ENCODE results near the gene RINT1.

RINT1 gene

DNA sequence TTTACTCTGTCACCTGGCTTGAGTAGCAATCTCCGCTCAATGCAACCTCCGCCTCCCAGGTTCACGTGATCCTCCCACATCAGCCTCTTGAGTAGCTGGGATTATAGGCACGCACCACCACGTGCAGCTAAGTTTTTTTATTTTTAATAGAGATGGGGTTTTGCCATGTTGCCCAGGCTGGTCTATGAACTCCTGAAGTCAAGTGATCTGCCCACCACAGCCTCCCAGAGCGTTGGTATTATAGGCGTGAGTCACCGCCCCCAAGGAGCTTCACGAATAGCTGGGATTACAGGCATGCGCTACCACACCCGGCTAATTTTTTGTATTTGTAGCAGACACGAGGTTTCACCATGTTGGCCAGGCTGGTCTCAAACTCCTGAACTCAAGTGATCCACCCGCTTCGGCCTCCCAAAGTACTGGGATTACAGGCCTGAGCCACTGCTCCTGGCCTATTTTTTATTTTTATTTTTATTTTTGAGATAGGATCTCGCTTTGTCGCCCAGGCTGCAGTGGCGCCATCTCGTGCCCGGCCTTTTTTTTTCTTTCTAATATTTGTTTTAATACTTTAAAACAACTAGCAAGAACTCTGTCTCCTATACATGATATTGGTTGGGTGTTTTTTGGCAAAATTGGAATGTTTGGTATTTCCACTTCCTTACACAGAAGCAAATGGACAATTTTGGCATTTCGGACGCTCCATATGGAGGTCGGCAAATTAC is 48.2 kb downstream of the RINT1 start:
- Histone ChIP-seq H3K4me3 (ENCODE audit: low read depth in 1 of 5, low read length in 5 of 5) (no peak overlapping the region), H3K9me3 (ENCODE audit: control insufficient read depth in 5 of 5, low read length in 5 of 5) (no peaks in the 10 kb centered on the region), H3K36me3 (ENCODE audit: control insufficient read depth in 5 of 5, insufficient read depth in 5 of 5, low read length in 5 of 5) (no peaks in the 10 kb centered on the region), H3K4me1 (ENCODE audit: control insufficient read depth in 5 of 5, insufficient read depth in 5 of 5, low read length in 5 of 5) (peaks cover 0 to 9% (median 7%) of the 10 kb centered on the region in 5 donors), H3K27me3 (ENCODE audit: control insufficient read depth in 5 of 5, insufficient read depth in 4 of 5, low read length in 5 of 5) (peaks cover 0 to 6% (median 2%) of the 10 kb centered on the region in 5 donors), H3K27ac (ENCODE audit: low read depth, low read length) (no peak overlapping the region), H3K9ac (ENCODE audit: low read length in 5 of 5) (no peak overlapping the region)

DNA sequence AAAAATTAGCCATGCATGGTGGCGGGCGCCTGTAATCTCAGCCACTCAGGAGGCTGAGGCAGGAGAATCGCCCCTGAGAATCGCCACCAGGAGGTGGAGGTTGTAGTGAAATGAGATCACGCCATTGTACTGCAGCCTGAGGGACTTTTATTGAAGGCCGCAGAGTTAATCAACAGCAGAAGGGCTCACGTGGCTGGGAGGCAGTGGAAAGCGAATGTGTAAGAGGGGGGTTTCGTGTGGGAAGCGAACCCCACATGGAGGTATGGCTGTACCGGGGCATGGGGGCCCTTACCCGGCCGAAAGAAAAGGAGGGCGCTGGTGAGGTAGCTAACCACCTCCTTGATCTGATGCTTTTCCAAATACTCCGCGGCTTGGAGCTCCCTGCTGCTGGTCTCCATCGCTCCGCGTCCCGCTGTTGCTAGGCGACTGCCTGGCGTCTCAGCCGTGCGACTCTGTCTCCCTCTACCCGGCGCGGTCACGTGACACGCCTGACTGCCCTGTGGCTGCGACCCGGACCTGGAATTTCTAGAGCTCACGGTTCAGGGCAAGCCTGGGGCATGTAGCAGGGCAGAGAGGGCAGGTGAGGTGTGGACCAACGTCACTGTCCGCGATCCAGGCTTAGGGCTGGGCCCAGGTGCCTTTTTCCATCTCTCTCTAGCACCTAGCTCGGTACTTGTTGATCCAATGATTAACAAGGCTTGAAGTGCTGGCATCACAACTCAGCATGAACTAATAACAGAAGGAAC is 49.2 kb downstream of the RINT1 start, which contains the start of gene EFCAB10:
TSS of gene EFCAB10 (minus strand) at position 428 of the 746 bp plus-strand sequence. CDS start at position 398, 30 bp downstream.
- Histone ChIP-seq H3K27me3 (ENCODE audit: control insufficient read depth in 5 of 5, insufficient read depth in 4 of 5, low read length in 5 of 5) (peaks cover 0 to 6% (median 2%) of the 10 kb centered on the region in 5 donors), H3K36me3 (ENCODE audit: control insufficient read depth in 5 of 5, insufficient read depth in 5 of 5, low read length in 5 of 5) (no peaks in the 10 kb centered on the region), H3K9ac (ENCODE audit: low read length in 5 of 5) (peak within 1 kb of the TSS in 1 of 5 donors; percentile 54), H3K9me3 (ENCODE audit: control insufficient read depth in 5 of 5, low read length in 5 of 5) (no peaks in the 10 kb centered on the region), H3K27ac (ENCODE audit: low read depth, low read length) (no peak within 1 kb of the TSS), H3K4me3 (ENCODE audit: low read depth in 1 of 5, low read length in 5 of 5) (peak within 1 kb of the TSS; percentile 46 to 62 (median 50)), H3K4me1 (ENCODE audit: control insufficient read depth in 5 of 5, insufficient read depth in 5 of 5, low read length in 5 of 5) (peaks cover 0 to 9% (median 7%) of the 10 kb centered on the region in 5 donors)

DNA sequence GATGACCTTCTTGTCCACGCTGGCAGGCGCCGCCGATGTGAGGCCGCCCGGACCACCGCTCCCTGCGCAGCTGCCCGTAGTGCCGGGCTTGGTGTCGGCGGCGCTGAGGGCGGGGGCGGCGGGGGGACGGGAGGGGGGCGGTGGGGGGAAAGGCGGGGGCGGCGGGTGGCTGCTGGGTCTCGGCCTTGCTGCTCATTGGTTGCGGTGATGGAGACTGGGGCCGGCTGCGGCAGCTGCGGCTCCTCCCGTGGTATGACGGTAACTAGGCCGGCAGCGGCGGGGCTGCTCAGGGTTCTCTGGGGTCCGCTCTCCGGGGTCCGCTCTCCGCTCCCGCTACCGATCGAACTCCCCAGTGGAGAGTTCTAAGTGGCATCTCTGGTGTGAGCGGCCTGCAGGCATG is 51.1 kb downstream of the RINT1 start:
- Histone ChIP-seq H3K27ac (ENCODE audit: low read depth, low read length) (no peak overlapping the region), H3K36me3 (ENCODE audit: control insufficient read depth in 5 of 5, insufficient read depth in 5 of 5, low read length in 5 of 5) (no peaks in the 10 kb centered on the region), H3K4me1 (ENCODE audit: control insufficient read depth in 5 of 5, insufficient read depth in 5 of 5, low read length in 5 of 5) (peaks cover 0 to 9% (median 7%) of the 10 kb centered on the region in 5 donors), H3K9ac (ENCODE audit: low read length in 5 of 5) (no peak overlapping the region), H3K27me3 (ENCODE audit: control insufficient read depth in 5 of 5, insufficient read depth in 4 of 5, low read length in 5 of 5) (peaks cover 0 to 6% (median 2%) of the 10 kb centered on the region in 5 donors), H3K4me3 (ENCODE audit: low read depth in 1 of 5, low read length in 5 of 5) (no peak overlapping the region), H3K9me3 (ENCODE audit: control insufficient read depth in 5 of 5, low read length in 5 of 5) (no peaks in the 10 kb centered on the region)

DNA sequence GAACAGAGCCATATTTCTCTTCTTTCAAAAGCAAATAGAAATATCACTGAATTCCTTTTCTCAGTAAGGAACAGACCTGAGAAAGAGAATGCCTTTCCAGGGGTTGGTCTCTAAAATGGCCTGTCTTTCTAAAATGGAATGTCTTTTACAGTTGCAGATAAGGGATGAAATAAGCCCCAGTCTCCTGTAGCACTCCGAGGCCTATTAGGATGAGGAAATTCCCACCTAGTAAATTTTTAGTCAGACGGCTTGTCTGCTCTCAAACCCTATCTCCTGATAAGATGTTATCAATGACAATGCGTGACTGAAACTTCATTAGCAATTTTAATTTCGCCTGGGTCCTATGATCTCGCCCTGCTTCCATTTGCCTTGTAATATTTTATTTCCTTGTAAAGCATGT is 52.2 kb downstream of the RINT1 start:
- no peak overlapping the region for H3K27ac ChIP-seq (ENCODE audit: low read depth, low read length)
- H3K9me3 ChIP-seq (ENCODE audit: control insufficient read depth in 5 of 5, low read length in 5 of 5): no peaks in the 10 kb centered on the region
- peaks cover 0 to 6% (median 2%) of the 10 kb centered on the region in 5 donors for H3K27me3 ChIP-seq (ENCODE audit: control insufficient read depth in 5 of 5, insufficient read depth in 4 of 5, low read length in 5 of 5)
- no peaks in the 10 kb centered on the region for H3K36me3 ChIP-seq (ENCODE audit: control insufficient read depth in 5 of 5, insufficient read depth in 5 of 5, low read length in 5 of 5)
- peaks cover 0 to 11% (median 7%) of the 10 kb centered on the region in 5 donors for H3K4me1 ChIP-seq (ENCODE audit: control insufficient read depth in 5 of 5, insufficient read depth in 5 of 5, low read length in 5 of 5)
- no peak overlapping the region for H3K4me3 ChIP-seq (ENCODE audit: low read depth in 1 of 5, low read length in 5 of 5)
- H3K9ac ChIP-seq (ENCODE audit: low read length in 5 of 5): no peak overlapping the region

DNA sequence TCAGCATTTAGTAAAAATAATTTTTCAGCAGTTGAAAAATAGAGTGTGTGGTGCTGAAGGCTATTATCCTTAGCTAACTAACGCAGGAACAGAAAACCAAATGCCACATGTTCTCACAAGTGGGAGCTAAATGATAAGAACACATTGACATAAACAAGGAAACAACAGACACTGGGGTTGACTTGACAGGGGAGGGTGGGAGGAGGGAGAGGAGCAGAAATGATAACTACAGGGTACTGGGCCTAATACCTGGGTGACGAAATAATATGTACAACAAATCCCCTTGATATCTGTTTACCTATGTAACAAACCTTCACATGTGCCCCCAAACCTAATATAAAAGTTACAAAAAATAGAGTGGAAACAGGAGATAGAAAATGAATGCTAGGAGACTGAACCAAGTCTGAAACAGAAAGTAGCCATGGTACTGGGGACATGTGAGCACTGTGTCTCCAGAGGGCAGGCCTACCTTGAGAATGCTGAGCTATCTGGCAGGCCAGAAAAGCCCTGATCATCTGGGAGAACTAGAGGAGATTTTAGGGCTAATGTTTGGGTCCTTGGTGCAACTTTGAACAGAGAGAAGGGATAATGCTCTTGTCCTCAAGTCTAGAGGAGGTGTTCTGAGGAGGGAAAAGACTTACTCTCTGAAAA is 54.0 kb downstream of the RINT1 start:
- Histone ChIP-seq H3K4me3 (ENCODE audit: low read depth in 1 of 5, low read length in 5 of 5) (no peak overlapping the region), H3K9me3 (ENCODE audit: control insufficient read depth in 5 of 5, low read length in 5 of 5) (no peaks in the 10 kb centered on the region), H3K9ac (ENCODE audit: low read length in 5 of 5) (no peak overlapping the region), H3K36me3 (ENCODE audit: control insufficient read depth in 5 of 5, insufficient read depth in 5 of 5, low read length in 5 of 5) (no peaks in the 10 kb centered on the region), H3K27ac (ENCODE audit: low read depth, low read length) (no peak overlapping the region), H3K4me1 (ENCODE audit: control insufficient read depth in 5 of 5, insufficient read depth in 5 of 5, low read length in 5 of 5) (peaks cover 0 to 15% (median 7%) of the 10 kb centered on the region in 5 donors), H3K27me3 (ENCODE audit: control insufficient read depth in 5 of 5, insufficient read depth in 4 of 5, low read length in 5 of 5) (peaks cover 0 to 6% (median 2%) of the 10 kb centered on the region in 5 donors)

DNA sequence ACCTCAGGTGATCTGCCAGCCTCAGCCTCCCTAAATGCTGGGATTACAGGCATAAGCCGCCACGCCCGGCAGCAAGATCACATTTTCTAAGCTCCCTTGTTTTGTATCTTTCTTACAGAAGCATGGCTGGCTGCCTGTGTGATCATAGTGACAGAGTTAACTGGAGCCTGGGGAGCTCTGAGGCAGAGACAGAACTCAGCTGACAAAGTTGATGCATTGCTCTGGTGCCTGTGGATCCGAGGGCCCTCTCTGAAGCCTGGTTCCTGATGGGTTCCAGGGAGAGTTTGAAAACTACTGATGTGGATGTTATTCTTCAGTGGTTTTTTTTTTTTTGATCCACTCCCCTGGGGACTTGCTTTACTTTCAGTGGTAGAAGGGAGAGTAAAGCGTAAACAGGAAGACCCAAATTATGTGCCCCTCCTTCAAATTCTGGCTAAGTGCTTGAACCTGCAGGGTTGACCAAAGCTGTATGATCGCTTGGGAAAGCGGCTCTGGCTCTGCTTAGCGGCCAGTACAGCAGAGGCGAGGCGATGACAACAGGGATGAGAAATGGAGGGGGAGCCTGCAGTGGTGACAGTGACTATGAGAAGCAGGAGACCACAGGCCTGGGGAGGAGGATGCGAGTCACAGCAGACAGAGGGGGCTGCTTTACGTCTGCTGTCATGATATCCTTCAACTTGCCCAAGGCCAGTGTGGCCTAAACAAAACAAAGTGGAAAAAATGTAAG is 56.1 kb downstream of the RINT1 start:
- Histone ChIP-seq H3K27me3 (ENCODE audit: control insufficient read depth in 5 of 5, insufficient read depth in 4 of 5, low read length in 5 of 5) (no peaks in the 10 kb centered on the region), H3K4me3 (ENCODE audit: low read depth in 1 of 5, low read length in 5 of 5) (no peak overlapping the region), H3K9ac (ENCODE audit: low read length in 5 of 5) (no peak overlapping the region), H3K36me3 (ENCODE audit: control insufficient read depth in 5 of 5, insufficient read depth in 5 of 5, low read length in 5 of 5) (no peaks in the 10 kb centered on the region), H3K9me3 (ENCODE audit: control insufficient read depth in 5 of 5, low read length in 5 of 5) (no peaks in the 10 kb centered on the region), H3K4me1 (ENCODE audit: control insufficient read depth in 5 of 5, insufficient read depth in 5 of 5, low read length in 5 of 5) (peaks cover 0 to 9% (median 0%) of the 10 kb centered on the region in 5 donors), H3K27ac (ENCODE audit: low read depth, low read length) (no peak overlapping the region)

DNA sequence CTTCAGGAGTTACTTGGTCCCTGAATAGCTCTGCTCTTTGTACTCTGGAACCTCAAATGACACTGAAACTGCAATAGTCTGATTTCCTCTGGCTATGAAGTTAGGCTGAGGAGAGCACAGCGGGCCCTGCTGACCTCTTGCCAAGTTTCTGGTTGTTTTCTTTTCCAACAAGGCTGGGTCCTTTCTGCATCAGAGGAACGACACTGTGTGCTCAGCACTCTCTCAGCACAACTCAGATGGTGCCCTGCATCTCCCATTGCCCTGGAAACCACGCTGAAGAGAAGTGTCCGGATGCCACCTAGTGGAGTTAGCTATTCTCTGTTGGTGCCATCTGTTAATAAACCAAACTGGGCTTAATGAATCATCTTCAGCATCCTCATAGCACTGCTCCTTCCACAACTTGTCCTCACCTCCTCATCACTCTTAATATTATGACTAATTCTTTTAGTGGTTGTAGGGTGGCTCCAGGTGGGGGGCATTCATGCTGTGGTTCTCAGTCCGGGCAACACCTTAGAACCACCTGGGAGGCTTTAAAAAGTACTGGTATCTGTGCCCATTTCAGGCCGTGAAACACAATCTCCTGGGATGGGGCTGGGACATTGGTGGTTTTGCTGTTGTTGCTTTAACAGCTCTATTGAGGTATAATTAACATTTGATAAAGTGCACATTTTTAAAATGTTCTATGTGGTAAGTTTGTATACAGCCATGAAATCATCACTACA is 57.5 kb downstream of the RINT1 start:
- no peak overlapping the region for H3K9ac ChIP-seq (ENCODE audit: low read length in 5 of 5)
- H3K9me3 ChIP-seq (ENCODE audit: control insufficient read depth in 5 of 5, low read length in 5 of 5): no peaks in the 10 kb centered on the region

DNA sequence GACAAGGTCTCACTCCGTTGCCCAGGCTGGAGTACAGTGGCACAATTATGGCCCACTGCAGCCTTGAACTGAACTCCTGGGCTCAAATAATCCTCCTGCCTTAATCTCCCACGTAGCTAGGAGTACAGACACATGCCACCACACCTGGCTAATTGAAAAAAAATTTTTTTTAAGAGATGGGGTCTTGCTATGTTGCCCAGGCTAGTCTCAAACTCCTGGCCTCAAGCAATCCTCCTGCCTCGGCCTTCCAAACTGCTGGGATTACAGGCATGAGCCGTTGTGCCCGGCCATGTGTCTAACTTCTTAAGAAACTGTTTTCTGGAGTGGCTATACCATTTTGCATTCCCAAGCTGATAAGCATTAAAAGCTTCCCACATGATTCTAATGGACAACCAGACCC is 58.8 kb downstream of the RINT1 start:
- Histone ChIP-seq H3K9me3 (ENCODE audit: control insufficient read depth in 5 of 5, low read length in 5 of 5) (no peaks in the 10 kb centered on the region), H3K36me3 (ENCODE audit: control insufficient read depth in 5 of 5, insufficient read depth in 5 of 5, low read length in 5 of 5) (no peaks in the 10 kb centered on the region), H3K27me3 (ENCODE audit: control insufficient read depth in 5 of 5, insufficient read depth in 4 of 5, low read length in 5 of 5) (no peaks in the 10 kb centered on the region)

More for the DNA sequence above, 57.5 kb downstream of the RINT1 start:
- peaks cover 0 to 9% (median 0%) of the 10 kb centered on the region in 5 donors for H3K4me1 ChIP-seq (ENCODE audit: control insufficient read depth in 5 of 5, insufficient read depth in 5 of 5, low read length in 5 of 5)
- H3K4me3 ChIP-seq (ENCODE audit: low read depth in 1 of 5, low read length in 5 of 5): no peak overlapping the region
- H3K27me3 ChIP-seq (ENCODE audit: control insufficient read depth in 5 of 5, insufficient read depth in 4 of 5, low read length in 5 of 5): no peaks in the 10 kb centered on the region
- no peaks in the 10 kb centered on the region for H3K36me3 ChIP-seq (ENCODE audit: control insufficient read depth in 5 of 5, insufficient read depth in 5 of 5, low read length in 5 of 5)
- H3K27ac ChIP-seq (ENCODE audit: low read depth, low read length): no peak overlapping the region

DNA sequence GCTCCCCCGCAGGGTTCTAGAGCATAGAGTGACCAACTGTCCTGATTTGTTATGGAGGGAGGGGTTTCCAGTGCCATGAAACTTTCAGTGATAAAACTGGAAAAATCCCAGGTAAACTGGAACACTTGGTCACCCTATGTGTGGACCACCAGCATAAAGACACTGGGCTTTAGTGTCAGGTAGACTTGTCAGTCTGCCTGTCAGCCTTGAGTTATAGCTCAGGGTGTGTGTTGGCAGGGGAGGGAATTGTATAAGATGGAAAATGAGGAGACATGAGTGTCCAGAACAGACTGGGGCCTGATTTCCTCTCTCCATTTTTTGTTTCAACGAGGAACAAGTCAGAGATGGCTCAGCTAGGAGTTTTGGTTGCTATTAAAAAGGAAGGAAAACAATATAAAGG is 59.5 kb downstream of the RINT1 start:
- H3K27ac ChIP-seq (ENCODE audit: low read depth, low read length): no peak overlapping the region
- peaks cover 0 to 9% (median 0%) of the 10 kb centered on the region in 5 donors for H3K4me1 ChIP-seq (ENCODE audit: control insufficient read depth in 5 of 5, insufficient read depth in 5 of 5, low read length in 5 of 5)
- H3K27me3 ChIP-seq (ENCODE audit: control insufficient read depth in 5 of 5, insufficient read depth in 4 of 5, low read length in 5 of 5): no peaks in the 10 kb centered on the region
- no peaks in the 10 kb centered on the region for H3K36me3 ChIP-seq (ENCODE audit: control insufficient read depth in 5 of 5, insufficient read depth in 5 of 5, low read length in 5 of 5)
- no peak overlapping the region for H3K9ac ChIP-seq (ENCODE audit: low read length in 5 of 5)
- H3K4me3 ChIP-seq (ENCODE audit: low read depth in 1 of 5, low read length in 5 of 5): no peak overlapping the region
- no peaks in the 10 kb centered on the region for H3K9me3 ChIP-seq (ENCODE audit: control insufficient read depth in 5 of 5, low read length in 5 of 5)

More for the DNA sequence above, 58.8 kb downstream of the RINT1 start:
- Histone ChIP-seq H3K4me1 (ENCODE audit: control insufficient read depth in 5 of 5, insufficient read depth in 5 of 5, low read length in 5 of 5) (peaks cover 0 to 9% (median 0%) of the 10 kb centered on the region in 5 donors), H3K4me3 (ENCODE audit: low read depth in 1 of 5, low read length in 5 of 5) (no peak overlapping the region), H3K9ac (ENCODE audit: low read length in 5 of 5) (no peak overlapping the region), H3K27ac (ENCODE audit: low read depth, low read length) (no peak overlapping the region)

All from subcutaneous abdominal adipose tissue (tissue), 5 donors.